ENCODE measurements around the gene UBE2E1. TPM values are rescaled to one million over a fixed set of nuclear protein-coding genes. Genes with fewer than 3 reads are reported as not detected.

Gene UBE2E1
- total RNA-seq, 4 donors from 2014 or later = 82.4 to 126 (median 115) TPM

DNA sequence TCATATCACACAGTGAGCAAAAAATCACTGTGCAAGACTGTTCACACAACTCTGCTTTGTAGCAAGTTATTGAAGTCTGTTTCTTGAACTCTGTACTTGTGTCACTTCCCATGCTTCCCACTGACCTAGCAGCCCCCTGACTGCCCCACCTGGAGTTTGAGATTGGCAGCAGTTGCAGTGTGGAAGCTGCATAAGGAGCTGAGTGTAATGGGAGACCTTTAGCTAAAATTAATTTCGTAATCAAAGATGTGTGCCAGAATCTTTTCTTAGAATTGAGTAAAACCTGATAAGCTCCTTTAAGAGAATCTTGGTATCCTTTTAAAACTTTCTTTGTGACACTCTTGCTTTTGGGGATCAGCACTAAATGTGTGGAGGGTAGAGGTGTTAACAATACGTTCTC is 68.2 kb downstream of the UBE2E1 start:
- peaks cover 38 to 66% (median 58%) of the 10 kb centered on the region in 4 donors for H3K4me1 ChIP-seq

DNA sequence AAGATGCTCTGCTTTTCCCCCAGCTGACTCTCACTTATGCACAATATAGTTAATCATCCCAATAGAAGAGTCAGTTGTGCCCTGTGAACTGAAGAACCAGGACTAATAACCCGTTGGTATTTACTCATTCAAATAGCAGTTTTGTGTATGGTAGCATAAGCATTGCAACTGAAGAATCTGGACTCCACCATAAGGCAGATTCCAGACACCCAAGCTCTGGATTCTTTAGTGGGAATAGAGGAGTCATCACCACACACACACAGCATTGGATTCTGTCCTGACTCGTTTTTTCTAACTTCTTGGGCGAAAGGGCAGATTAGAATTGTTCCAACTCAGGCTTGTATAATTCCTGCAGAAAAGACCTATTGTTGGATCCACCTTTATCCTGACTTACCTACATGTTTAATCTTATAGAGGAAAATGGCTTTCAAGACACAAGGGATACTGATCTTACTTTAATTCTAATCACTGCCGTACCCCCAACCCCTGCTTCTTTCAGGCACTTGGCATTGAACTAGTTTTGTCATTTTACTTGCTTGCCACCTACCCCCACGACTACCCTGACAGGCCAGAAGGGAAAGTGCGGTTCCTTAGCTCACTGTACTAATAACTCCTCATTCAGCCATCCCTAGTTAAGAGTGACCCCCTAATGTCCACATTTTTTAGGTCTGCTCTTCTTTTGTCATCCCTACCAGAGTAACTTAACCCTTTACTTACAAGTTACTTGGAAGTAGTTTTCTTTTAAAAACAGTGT is 68.8 kb downstream of the UBE2E1 start:
- Histone ChIP-seq H3K36me3 (no peaks in the 10 kb centered on the region), H3K27ac (replicated peaks in 1 of 4) (no peak overlapping the region), H3K27me3 (no peaks in the 10 kb centered on the region), H3K4me1 (peaks cover 38 to 65% (median 58%) of the 10 kb centered on the region in 4 donors), H3K4me3 (no peak overlapping the region), H3K9me3 (no peaks in the 10 kb centered on the region)
- intact Hi-C loops (cut with DNase I) = no loop called here
- peak; percentile 70 for DNase-seq (ENCODE audit: extremely low spot score)
- no peak for TF ChIP-seq EP300 (IDR thresholded peaks at IDR 0.05)
- TF ChIP-seq, protein P1, sequence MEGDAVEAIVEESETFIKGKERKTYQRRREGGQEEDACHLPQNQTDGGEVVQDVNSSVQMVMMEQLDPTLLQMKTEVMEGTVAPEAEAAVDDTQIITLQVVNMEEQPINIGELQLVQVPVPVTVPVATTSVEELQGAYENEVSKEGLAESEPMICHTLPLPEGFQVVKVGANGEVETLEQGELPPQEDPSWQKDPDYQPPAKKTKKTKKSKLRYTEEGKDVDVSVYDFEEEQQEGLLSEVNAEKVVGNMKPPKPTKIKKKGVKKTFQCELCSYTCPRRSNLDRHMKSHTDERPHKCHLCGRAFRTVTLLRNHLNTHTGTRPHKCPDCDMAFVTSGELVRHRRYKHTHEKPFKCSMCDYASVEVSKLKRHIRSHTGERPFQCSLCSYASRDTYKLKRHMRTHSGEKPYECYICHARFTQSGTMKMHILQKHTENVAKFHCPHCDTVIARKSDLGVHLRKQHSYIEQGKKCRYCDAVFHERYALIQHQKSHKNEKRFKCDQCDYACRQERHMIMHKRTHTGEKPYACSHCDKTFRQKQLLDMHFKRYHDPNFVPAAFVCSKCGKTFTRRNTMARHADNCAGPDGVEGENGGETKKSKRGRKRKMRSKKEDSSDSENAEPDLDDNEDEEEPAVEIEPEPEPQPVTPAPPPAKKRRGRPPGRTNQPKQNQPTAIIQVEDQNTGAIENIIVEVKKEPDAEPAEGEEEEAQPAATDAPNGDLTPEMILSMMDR (IDR thresholded peaks at IDR 0.05) = no peak
- TF ChIP-seq POLR2A (IDR thresholded peaks at IDR 0.05; ENCODE audit: low read depth) = no peak
- no peak for TF ChIP-seq POLR2AphosphoS5 (IDR thresholded peaks at IDR 0.05)
- WGBS = 71% methylated on average over 6 of the region's 6 CpGs

More for the DNA sequence above, 68.2 kb downstream of the UBE2E1 start:
- no peak for DNase-seq (ENCODE audit: extremely low spot score)
- Histone ChIP-seq H3K4me3 (no peak overlapping the region), H3K27ac (replicated peaks in 1 of 4) (no peak overlapping the region), H3K27me3 (no peaks in the 10 kb centered on the region), H3K9me3 (no peaks in the 10 kb centered on the region), H3K36me3 (no peaks in the 10 kb centered on the region)
- 65% methylated on average over 2 of the region's 2 CpGs for WGBS
- intact Hi-C loops (cut with DNase I) = no loop called here
- TF ChIP-seq POLR2A (IDR thresholded peaks at IDR 0.05; ENCODE audit: low read depth) = no peak
- TF ChIP-seq EP300 (IDR thresholded peaks at IDR 0.05) = no peak
- TF ChIP-seq, protein P1 (IDR thresholded peaks at IDR 0.05) = no peak
- no peak for TF ChIP-seq POLR2AphosphoS5 (IDR thresholded peaks at IDR 0.05)

DNA sequence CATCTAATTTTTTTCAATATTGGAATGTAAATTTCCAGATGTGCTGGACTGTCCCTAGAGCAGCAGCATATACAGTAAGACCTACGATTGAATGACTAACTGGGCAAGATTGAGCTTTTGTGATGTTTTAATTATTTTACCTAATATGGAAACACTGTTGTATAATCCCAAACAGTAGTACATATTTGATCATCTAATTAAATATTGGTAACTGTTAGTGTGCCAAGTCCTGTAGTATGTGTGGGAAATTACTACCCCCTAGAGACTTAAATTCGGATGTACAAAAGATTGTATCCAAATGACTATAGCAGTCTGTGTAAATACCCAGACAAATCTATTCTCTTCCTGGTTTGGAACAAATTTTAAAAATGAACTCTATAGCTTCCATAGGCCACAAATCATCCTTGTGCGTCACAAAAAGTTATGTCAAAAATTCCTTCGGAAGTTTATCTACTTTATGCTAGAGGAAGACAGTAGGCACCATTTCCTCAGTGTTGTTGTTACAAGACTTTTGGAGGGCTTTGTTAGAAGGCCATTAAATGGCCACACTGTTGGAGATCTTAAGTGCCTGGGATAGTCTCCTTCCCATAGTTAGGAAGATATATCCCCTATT is 69.5 kb downstream of the UBE2E1 start:
- 74% methylated on average over 4 of the region's 4 CpGs for WGBS
- TF ChIP-seq, protein P1 (IDR thresholded peaks at IDR 0.05) = no peak
- TF ChIP-seq EP300 (IDR thresholded peaks at IDR 0.05) (no peak), POLR2AphosphoS5 (IDR thresholded peaks at IDR 0.05) (no peak), POLR2A (IDR thresholded peaks at IDR 0.05; ENCODE audit: low read depth) (no peak)
- H3K4me3 ChIP-seq = no peak overlapping the region
- peaks cover 38 to 58% (median 53%) of the 10 kb centered on the region in 4 donors for H3K4me1 ChIP-seq
- intact Hi-C loops (cut with DNase I) = no loop called here
- H3K36me3 ChIP-seq = no peaks in the 10 kb centered on the region
- H3K9me3 ChIP-seq = no peaks in the 10 kb centered on the region
- no peak for DNase-seq (ENCODE audit: extremely low spot score)
- H3K27ac ChIP-seq (replicated peaks in 1 of 4) = no peak overlapping the region
- no peaks in the 10 kb centered on the region for H3K27me3 ChIP-seq

DNA sequence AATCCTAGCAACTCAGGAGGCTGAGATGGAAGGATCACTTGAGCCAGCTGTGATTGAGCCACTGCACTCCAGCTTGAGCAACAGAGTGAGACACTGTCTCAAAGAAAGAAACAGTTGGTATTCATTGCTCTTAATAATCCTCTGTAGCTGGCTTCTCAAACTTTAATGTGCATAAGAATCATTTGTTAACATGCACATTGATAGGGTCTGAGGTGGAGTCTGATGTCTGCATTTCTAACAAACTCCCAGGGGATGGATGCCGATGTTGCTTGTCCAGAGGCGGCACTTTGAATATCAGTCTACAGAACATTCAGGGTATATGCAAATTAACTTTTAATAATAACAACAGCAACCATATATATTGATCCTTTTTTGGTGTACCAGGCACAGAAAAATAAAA is 71.2 kb downstream of the UBE2E1 start:
- Histone ChIP-seq H3K4me3 (no peak overlapping the region), H3K4me1 (peaks cover 44 to 65% (median 56%) of the 10 kb centered on the region in 4 donors), H3K9me3 (no peaks in the 10 kb centered on the region), H3K27me3 (no peaks in the 10 kb centered on the region), H3K27ac (replicated peaks in 1 of 4) (no peak overlapping the region), H3K36me3 (peaks cover 0 to 4% (median 4%) of the 10 kb centered on the region in 4 donors)
- DNase-seq (ENCODE audit: extremely low spot score) = no peak
- 85% methylated on average over 2 of the region's 2 CpGs for WGBS
- TF ChIP-seq, protein P1 (IDR thresholded peaks at IDR 0.05) = no peak
- TF ChIP-seq EP300 (IDR thresholded peaks at IDR 0.05) (no peak), POLR2A (IDR thresholded peaks at IDR 0.05; ENCODE audit: low read depth) (no peak), POLR2AphosphoS5 (IDR thresholded peaks at IDR 0.05) (no peak)
- intact Hi-C loops (cut with DNase I) = no loop called here
